Kidney (tissue), 14 donors: Measurements from ENCODE around the gene MAPT. TPM values are rescaled to one million over a fixed set of nuclear protein-coding genes. Genes with fewer than 3 reads are reported as not detected.

Source experiments
- DNase-seq, 5 donors: peaks; one replicate each; pipeline ENCODE4 v3.0.0-alpha.2; 2013 to 2020
- FAIRE-seq: peaks from 2 replicates; lab custom pipeline; 2012; peaks lifted over from hg19 to GRCh38; lab: Jason Lieb, UNC
- H3K27ac ChIP-seq, 2 donors: one replicate each; pipeline ENCODE4 v1.7.0; 2013; ENCODE audit warnings: low read depth in 2 of 2, low read length in 2 of 2, inconsistent platforms in 1 of 2
- H3K27me3 ChIP-seq: one replicate; pipeline ENCODE4 v1.7.1; 2013; ENCODE audit warnings: low read length, inconsistent platforms; ENCODE audit not compliant: control insufficient read depth, insufficient read depth
- H3K36me3 ChIP-seq, 3 donors: one replicate each; pipeline versions ENCODE4 v1.7.0 to v1.7.1; 2013; ENCODE audit warnings: low read length in 3 of 3, control low read depth in 1 of 3, inconsistent platforms in 1 of 3; ENCODE audit not compliant: insufficient read depth in 3 of 3, control insufficient read depth in 2 of 3
- H3K4me1 ChIP-seq, 3 donors: one replicate each; pipeline versions ENCODE4 v1.7.0 to v1.7.1; 2013; ENCODE audit warnings: low read length in 3 of 3, inconsistent platforms in 1 of 3, low read depth in 1 of 3; ENCODE audit not compliant: control insufficient read depth in 2 of 3, insufficient read depth in 2 of 3
- H3K4me3 ChIP-seq, 3 donors: one replicate each; pipeline versions ENCODE4 v1.7.0 to v1.8.1; 2013; ENCODE audit warnings: low read length in 3 of 3, control low read depth in 1 of 3, inconsistent platforms in 1 of 3
- H3K9ac ChIP-seq, 3 donors: one replicate each; pipeline versions ENCODE4 v1.7.0 to v1.7.1; 2013; ENCODE audit warnings: low read length in 3 of 3, control low read depth in 1 of 3, inconsistent platforms in 1 of 3
- H3K9me3 ChIP-seq, 3 donors: one replicate each; pipeline versions ENCODE4 v1.7.0 to v1.7.1; 2013; ENCODE audit warnings: low read length in 3 of 3, control low read depth in 1 of 3, inconsistent platforms in 1 of 3; ENCODE audit not compliant: control insufficient read depth in 2 of 3, insufficient read depth in 1 of 3
- intact Hi-C: fragments of 100-400 bp; cut with DNase I; formaldehyde crosslinking; loops from one replicate; pipeline ENCODE4 v1.11.1; 2022
- polyA plus RNA-seq: library from polyadenylated mRNA; stranded (reverse); fragments of 350-450 nt; fragmentation: Illumina TruSeq; extraction: RNeasy Lipid Tissue Mini Kit (QIAGEN cat#74804); gene quantifications from one replicate; pipeline ENCODE4 v1.2.3, GENCODE V29; 2014; ENCODE audit warnings: low read depth, low replicate concordance; ENCODE audit not compliant: insufficient read depth
- total RNA-seq: library from RNA; stranded (reverse); fragmentation: NEBNext Ultra II Directional; extraction: Animal tissue kit (Norgen Biotek cat#: 25700); gene quantifications from one replicate; pipeline ENCODE4 v1.2.1, GENCODE V29; 2021
- TF ChIP-seq, protein P1 (sequence below): IDR thresholded peaks from 3 replicates; pipeline ENCODE4 v1.5.1; 2012; ENCODE audit warnings: mild to moderate bottlenecking, moderate library complexity, borderline replicate concordance; ENCODE audit not compliant: insufficient read depth; ENCODE audit errors: extremely low read depth
- donor health status: control.
- donor health status: control.
- donor health status: control.
- donor health status: control.
- donor health status: control.
- donor health status: DM: yes; HTN: yes; CAD: no.
- donor health status: Normal renal cell carcinoma (clear cell type).

Gene MAPT
- total and polyA plus RNA-seq, 2 donors from 2014 or later: 2.9 to 15.4 TPM

DNA sequence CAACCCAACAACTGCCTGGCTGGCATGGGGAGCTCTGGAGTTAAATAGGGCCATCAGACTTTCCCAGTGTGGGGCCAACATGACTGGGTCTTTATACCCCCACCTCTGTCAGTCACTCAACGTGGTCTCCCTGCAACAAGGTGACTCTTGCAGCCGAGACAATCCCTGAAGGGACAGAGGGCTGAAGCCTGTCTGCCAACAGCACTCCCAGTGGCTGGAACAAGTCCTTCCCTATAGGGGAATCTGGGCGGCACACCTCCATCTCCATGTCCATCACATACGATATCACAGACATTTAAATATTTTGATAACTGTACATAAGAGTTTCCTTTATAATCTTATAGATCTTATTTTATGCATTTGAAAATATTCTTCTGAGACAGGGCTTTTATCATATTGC, 4.8 kb upstream of the MAPT start:
- TF ChIP-seq, protein P1, sequence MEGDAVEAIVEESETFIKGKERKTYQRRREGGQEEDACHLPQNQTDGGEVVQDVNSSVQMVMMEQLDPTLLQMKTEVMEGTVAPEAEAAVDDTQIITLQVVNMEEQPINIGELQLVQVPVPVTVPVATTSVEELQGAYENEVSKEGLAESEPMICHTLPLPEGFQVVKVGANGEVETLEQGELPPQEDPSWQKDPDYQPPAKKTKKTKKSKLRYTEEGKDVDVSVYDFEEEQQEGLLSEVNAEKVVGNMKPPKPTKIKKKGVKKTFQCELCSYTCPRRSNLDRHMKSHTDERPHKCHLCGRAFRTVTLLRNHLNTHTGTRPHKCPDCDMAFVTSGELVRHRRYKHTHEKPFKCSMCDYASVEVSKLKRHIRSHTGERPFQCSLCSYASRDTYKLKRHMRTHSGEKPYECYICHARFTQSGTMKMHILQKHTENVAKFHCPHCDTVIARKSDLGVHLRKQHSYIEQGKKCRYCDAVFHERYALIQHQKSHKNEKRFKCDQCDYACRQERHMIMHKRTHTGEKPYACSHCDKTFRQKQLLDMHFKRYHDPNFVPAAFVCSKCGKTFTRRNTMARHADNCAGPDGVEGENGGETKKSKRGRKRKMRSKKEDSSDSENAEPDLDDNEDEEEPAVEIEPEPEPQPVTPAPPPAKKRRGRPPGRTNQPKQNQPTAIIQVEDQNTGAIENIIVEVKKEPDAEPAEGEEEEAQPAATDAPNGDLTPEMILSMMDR: no peak
- Histone ChIP-seq H3K4me1 (no peaks in the 10 kb centered on the region), H3K9ac (no peak overlapping the region), H3K27me3 (no peaks in the 10 kb centered on the region), H3K36me3 (no peaks in the 10 kb centered on the region), H3K9me3 (peaks cover 0 to 2% (median 0%) of the 10 kb centered on the region in 3 donors), H3K4me3 (no peak overlapping the region), H3K27ac (no peak overlapping the region)
- no peak for FAIRE-seq
- DNase-seq: no peak
- intact Hi-C loops: no loop called here

DNA sequence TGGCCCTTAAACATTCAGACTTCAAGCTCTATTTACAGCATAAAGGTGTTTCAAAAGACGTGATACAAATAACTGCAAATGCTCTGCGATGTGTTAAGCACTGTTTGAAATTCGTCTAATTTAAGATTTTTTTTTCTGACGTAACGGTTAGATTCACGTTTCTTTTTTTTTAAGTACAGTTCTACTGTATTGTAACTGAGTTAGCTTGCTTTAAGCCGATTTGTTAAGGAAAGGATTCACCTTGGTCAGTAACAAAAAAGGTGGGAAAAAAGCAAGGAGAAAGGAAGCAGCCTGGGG, 681 bp upstream of the MAPT start:
- intact Hi-C loops: no loop called here
- TF ChIP-seq, protein P1: no peak
- H3K4me1 ChIP-seq: peaks cover 0 to 14% (median 0%) of the 10 kb centered on the region in 3 donors
- H3K4me3 ChIP-seq: peak overlapping the region; percentile 40 to 75 (median 56)
- peak overlapping the region in 1 of 2 donors; percentile 32 for H3K27ac ChIP-seq
- H3K9me3 ChIP-seq: no peaks in the 10 kb centered on the region
- no peaks in the 10 kb centered on the region for H3K36me3 ChIP-seq
- FAIRE-seq (no peak), DNase-seq (no peak)
- peaks cover 10% of the 10 kb centered on the region for H3K27me3 ChIP-seq
- peak overlapping the region in 2 of 3 donors; percentile 55 to 72 for H3K9ac ChIP-seq

DNA sequence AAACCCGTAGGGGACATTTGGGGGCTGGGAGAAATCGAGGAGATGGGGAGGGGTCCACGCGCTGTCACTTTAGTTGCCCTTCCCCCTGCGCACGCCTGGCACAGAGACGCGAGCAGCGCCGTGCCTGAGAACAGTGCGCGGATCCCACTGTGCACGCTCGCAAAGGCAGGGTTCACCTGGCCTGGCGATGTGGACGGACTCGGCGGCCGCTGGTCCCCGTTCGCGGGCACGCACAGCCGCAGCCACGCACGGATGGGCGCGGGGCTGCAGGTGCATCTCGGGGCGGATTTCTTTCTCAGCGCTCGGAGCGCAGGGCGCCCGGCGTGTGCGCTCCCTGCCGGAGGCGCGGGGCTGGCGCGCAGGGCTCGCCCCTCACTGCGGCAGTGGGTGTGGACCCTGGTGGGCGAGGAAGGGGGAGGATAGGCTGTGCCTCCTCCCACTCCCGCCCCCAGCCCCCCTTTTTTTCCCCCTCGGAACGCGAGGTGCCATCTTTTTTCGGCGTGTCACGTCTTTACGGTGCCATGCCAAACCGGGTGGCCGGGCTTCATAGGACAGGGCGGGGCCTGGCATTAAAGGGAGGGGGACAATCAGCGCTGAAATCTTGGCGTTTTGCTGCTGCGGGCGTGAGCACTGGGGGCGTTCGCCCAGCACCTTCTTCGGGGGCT, 1.1 kb downstream of the MAPT start:
- DNase-seq: peak in 4 of 5 donors; percentile 51 to 79 (median 60)

More for the DNA sequence above, 1.1 kb downstream of the MAPT start:
- Histone ChIP-seq H3K9ac (no peak overlapping the region), H3K36me3 (no peaks in the 10 kb centered on the region), H3K4me3 (peak overlapping the region; percentile 6 to 75 (median 55)), H3K27me3 (peaks cover 10% of the 10 kb centered on the region), H3K4me1 (peaks cover 0 to 14% (median 0%) of the 10 kb centered on the region in 3 donors), H3K9me3 (no peaks in the 10 kb centered on the region), H3K27ac (no peak overlapping the region)
- no peak for FAIRE-seq
- intact Hi-C loops: no loop called here
- TF ChIP-seq, protein P1: no peak
